Activated effector memory CD4-positive, alpha-beta T cell treated with anti-CD3 and anti-CD28 coated beads, Interleukin-2, amount 50 U/mL, for 16 hours (primary cell): ENCODE results near the gene ENPP3.

ENCODE experiments used
- DNase-seq: peaks from one replicate; pipeline ENCODE4 v3.0.0-alpha.2; 2020

Gene ENPP3

GRCh38 chr6:131642987-131643611 lies 6.0 kb downstream of the ENPP3 start:
- no peak for DNase-seq

- no peak for DNase-seq
Measured at GRCh38 chr6:131643855-131644460, 6.9 kb downstream of the ENPP3 start.

- DNase-seq = no peak
Measured at GRCh38 chr6:131644921-131645320, 7.8 kb downstream of the ENPP3 start.

GRCh38 chr6:131645846-131646245 lies 8.7 kb downstream of the ENPP3 start:
- no peak for DNase-seq

- DNase-seq = no peak
Measured at GRCh38 chr6:131646249-131646670, 9.2 kb downstream of the ENPP3 start.

GRCh38 chr6:131651782-131652181 lies 14.7 kb downstream of the ENPP3 start:
- no peak for DNase-seq

- DNase-seq = no peak
Measured at GRCh38 chr6:131652472-131652871, 15.4 kb downstream of the ENPP3 start.

- no peak for DNase-seq
Measured at GRCh38 chr6:131654326-131654725, 17.2 kb downstream of the ENPP3 start.

GRCh38 chr6:131655387-131655786 lies 18.3 kb downstream of the ENPP3 start:
- no peak for DNase-seq

GRCh38 chr6:131655951-131656350 lies 18.8 kb downstream of the ENPP3 start:
- no peak for DNase-seq

- DNase-seq = no peak
Measured at GRCh38 chr6:131656667-131657066, 19.6 kb downstream of the ENPP3 start.

- DNase-seq = no peak
Measured at GRCh38 chr6:131657222-131657621, 20.1 kb downstream of the ENPP3 start.

- no peak for DNase-seq
Measured at GRCh38 chr6:131657630-131658111, 20.6 kb downstream of the ENPP3 start.

- DNase-seq = no peak
Measured at GRCh38 chr6:131658287-131658686, 21.2 kb downstream of the ENPP3 start.

GRCh38 chr6:131660195-131660594 lies 23.1 kb downstream of the ENPP3 start:
- no peak for DNase-seq

GRCh38 chr6:131663578-131664165 lies 26.6 kb downstream of the ENPP3 start:
- DNase-seq = no peak

- DNase-seq = no peak
Measured at GRCh38 chr6:131669891-131670290, 32.8 kb downstream of the ENPP3 start.

GRCh38 chr6:131673184-131673583 lies 36.1 kb downstream of the ENPP3 start:
- no peak for DNase-seq

- no peak for DNase-seq
Measured at GRCh38 chr6:131678442-131678841, 41.3 kb downstream of the ENPP3 start.

- no peak for DNase-seq
Measured at GRCh38 chr6:131680868-131681267, 43.8 kb downstream of the ENPP3 start.

- no peak for DNase-seq
Measured at GRCh38 chr6:131681585-131681984, 44.5 kb downstream of the ENPP3 start.

- no peak for DNase-seq
Measured at GRCh38 chr6:131682442-131682841, 45.3 kb downstream of the ENPP3 start.

GRCh38 chr6:131683479-131683878 lies 46.4 kb downstream of the ENPP3 start:
- no peak for DNase-seq

GRCh38 chr6:131685266-131685780 lies 48.2 kb downstream of the ENPP3 start:
- no peak for DNase-seq
